ENCODE measurements around the gene CERS6. TPM values are rescaled to one million over a fixed set of nuclear protein-coding genes. Genes with fewer than 3 reads are reported as not detected.

CERS6 gene
- total RNA-seq, 4 donors from 2014 or later = 53.7 to 78.3 (median 63.8) TPM

- 65 to 66% methylated on average over 10 of the region's 10 CpGs for WGBS, 2 donors
- intact Hi-C loops (cut with DNase I; ENCODE audit: low total_unique reads) = no loop called here
- no peak for TF ChIP-seq CTCF (IDR thresholded peaks at IDR 0.05)
- TF ChIP-seq POLR2A (IDR thresholded peaks at IDR 0.05) = no peak
- no peak for DNase-seq (ENCODE audit: low spot score in 2 of 2)
- peak within 1 kb of the TSS; percentile 13 for H3K4me3 ChIP-seq (ENCODE audit: low read depth, poor library complexity, severe bottlenecking)
These were observed 346.1 kb downstream of the CERS6 start, which contains the start of gene NOSTRIN for GRCh38 chr2:168801961-168802858. Gene NOSTRIN, plus strand, starts transcription at chr2:168802637. Its CDS starts 10 bp downstream, at chr2:168802647.

- peak overlapping the region; percentile 13 for H3K4me3 ChIP-seq (ENCODE audit: low read depth, poor library complexity, severe bottlenecking)
- 55 to 64% methylated on average over 5 of the region's 5 CpGs for WGBS, 2 donors
- TF ChIP-seq CTCF (IDR thresholded peaks at IDR 0.05) (no peak), POLR2A (IDR thresholded peaks at IDR 0.05) (no peak)
- intact Hi-C loops (cut with DNase I; ENCODE audit: low total_unique reads) = no loop called here
- no peak for DNase-seq (ENCODE audit: low spot score in 2 of 2)
These were observed 347.0 kb downstream of the CERS6 start for GRCh38 chr2:168802859-168803725.

DNA sequence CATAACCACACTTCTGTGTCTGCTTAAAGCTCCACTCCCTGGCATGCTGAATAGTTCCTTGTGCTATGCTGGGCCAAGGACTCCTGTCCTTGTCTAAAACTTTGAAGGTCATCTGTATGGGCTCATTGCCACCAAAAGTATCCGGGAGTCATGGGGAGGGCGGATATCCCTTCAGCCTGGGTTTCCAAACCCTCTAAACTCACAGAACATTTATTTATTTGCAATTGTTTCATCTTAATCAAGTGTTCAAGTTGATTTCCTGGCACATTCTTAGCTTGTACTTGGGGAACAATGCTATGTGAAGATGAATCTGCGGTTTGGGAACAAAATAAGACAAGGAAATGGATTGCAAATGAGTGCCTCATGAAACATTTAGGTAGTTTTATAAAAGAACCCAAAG, 348.1 kb downstream of the CERS6 start:
- no peak overlapping the region for H3K4me3 ChIP-seq (ENCODE audit: low read depth, poor library complexity, severe bottlenecking)
- no peak for DNase-seq (ENCODE audit: low spot score in 2 of 2)
- TF ChIP-seq CTCF (IDR thresholded peaks at IDR 0.05) (no peak), POLR2A (IDR thresholded peaks at IDR 0.05) (no peak)
- intact Hi-C loops (cut with DNase I; ENCODE audit: low total_unique reads) = no loop called here
- WGBS, 2 donors = 60 to 78% methylated on average over 3 of the region's 3 CpGs

DNA sequence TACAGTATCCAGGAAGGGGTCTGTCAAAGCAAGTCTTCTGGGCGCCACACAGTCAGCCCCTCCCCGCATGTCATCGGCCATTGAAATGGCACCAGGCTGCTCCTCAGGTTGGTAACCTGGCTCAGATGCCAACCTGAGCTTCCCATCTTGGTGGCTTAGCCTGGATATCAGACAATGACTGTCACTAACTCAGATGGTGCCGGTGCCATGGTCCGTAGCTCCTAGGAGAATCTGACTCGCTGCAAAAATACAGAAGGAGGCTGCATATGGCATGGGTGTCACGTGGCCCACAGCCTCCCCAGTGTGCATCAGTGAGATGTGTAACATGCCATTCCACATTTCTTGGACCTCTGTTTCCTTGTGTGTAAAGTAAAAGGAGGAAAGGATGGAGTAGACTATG, 349.5 kb downstream of the CERS6 start:
- H3K4me3 ChIP-seq (ENCODE audit: low read depth, poor library complexity, severe bottlenecking) = no peak overlapping the region
- DNase-seq (ENCODE audit: low spot score in 2 of 2) = no peak
- 93 to 94% methylated on average over 7 of the region's 7 CpGs for WGBS, 2 donors
- intact Hi-C loops (cut with DNase I; ENCODE audit: low total_unique reads) = no loop called here
- TF ChIP-seq POLR2A (IDR thresholded peaks at IDR 0.05) (no peak), CTCF (IDR thresholded peaks at IDR 0.05) (no peak)

DNA sequence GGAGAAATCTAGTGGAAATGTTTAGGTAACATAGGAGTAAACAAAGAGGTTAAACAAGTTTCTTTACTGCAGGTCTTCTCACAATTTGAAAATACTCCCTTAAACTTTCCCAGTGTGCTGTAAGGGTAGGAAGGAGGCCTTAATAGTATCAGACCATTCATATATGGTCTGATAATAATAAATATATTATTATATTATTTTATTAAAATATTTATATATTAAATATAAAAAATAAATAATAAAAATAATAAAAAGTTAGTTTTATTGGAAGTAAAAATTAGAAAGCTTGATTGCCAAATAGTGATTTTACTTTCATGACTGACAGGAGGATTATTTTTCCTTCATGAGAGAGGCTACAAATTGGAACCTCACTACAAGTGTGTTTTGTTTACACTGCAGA, 353.5 kb downstream of the CERS6 start:
- intact Hi-C loops (cut with DNase I; ENCODE audit: low total_unique reads) = no loop called here
- TF ChIP-seq CTCF (IDR thresholded peaks at IDR 0.05) (no peak), POLR2A (IDR thresholded peaks at IDR 0.05) (no peak)
- no peak for DNase-seq (ENCODE audit: low spot score in 2 of 2)
- H3K4me3 ChIP-seq (ENCODE audit: low read depth, poor library complexity, severe bottlenecking) = no peak overlapping the region
